HG03025 (cell line): ENCODE data around the gene SLX4IP.

ENCODE experiments used
- ATAC-seq: cut with Tn5 transposase; IDR thresholded peaks from one replicate; pipeline ENCODE4 v1.9.1; 2021; ENCODE audit warnings: mild to moderate bottlenecking, moderate library complexity; ENCODE audit not compliant: unreplicated experiment, low FRiP score

The SLX4IP gene

DNA sequence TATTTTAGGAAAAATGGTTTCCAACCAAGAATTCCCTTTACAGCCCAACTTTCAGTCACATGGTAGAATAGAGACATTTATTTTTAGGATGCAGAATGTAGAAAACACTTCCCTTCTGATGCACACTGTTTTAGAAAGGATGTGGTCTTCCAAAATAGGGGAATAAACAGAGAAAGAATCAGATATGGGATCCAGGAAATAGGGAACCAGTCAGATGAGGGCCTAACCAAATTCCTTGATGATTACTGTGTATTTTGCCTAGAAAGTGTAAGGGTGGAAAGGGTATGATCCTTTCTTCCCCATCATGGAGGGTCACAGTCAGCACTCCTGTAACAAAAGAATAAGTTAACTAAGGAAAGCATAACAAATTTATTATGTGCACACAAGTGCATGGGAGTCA, 27.4 kb downstream of the SLX4IP start:
- no peak for ATAC-seq

DNA sequence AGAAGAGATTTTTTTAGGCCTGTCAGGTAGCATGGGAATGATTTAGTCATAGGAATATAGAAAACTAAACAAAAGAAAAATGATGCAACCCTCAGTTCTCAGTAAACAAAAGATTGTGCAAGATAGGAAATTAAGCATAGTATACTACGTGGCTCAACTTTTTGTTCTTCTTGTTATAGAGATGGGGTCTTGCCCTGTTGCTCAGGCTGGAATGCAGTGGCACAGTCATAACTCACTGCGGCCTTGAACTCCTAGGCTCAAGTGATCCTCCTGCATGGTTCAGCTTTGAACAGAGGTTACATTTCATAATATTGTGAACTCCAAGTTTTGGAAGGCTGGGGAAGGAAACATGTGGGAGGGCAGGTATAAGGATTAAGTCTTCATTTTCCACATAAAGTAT, 28.5 kb downstream of the SLX4IP start:
- ATAC-seq, result no peak

- ATAC-seq, result no peak
Observed at GRCh38 chr20:10465135-10465534, 30.0 kb downstream of the SLX4IP start.

DNA sequence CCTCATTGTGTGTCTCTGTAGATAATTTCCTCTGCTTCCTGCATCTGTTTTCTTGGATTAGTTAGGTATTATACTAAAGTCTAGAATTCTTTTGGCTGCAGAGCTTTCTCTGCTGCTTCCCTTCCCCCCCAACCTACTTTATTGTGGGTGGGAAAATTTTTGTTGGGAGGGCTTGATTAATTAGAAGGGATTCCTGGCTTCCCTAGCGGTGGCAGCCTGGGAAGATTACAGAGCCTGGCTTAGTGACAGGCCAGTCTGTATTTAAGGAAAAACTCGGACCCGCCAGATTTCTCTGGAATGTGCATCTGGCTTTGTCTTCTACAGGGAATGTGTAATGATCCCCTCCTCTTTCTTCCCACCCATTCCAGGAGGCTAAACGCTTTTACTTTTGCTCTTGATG, 31.2 kb downstream of the SLX4IP start:
- no peak for ATAC-seq

- no peak for ATAC-seq
Observed at GRCh38 chr20:10466855-10467254, 31.8 kb downstream of the SLX4IP start.

- ATAC-seq, result no peak
Observed at GRCh38 chr20:10467681-10468339, 32.7 kb downstream of the SLX4IP start.

GRCh38 chr20:10468340-10468845, 33.3 kb downstream of the SLX4IP start:
- ATAC-seq, result no peak

DNA sequence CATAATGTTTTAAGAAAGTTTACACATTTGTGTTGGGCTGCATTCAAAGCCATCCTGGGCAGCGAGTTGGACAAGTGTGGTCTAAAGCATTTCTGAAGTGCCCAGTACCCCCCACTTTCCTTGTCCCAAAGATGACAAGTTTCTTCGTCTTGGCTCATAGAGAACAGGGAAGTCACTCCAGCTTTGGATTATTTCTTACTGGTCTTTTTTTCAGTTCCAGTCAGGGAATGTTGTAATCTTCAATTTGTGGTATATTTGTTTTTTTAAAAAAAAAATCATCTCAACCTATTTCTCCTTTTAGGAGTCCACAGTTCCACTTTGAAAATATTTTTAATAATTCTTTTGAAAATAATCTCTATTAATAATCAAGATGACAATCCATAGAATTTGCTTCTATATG, 34.0 kb downstream of the SLX4IP start:
- ATAC-seq, result no peak

DNA sequence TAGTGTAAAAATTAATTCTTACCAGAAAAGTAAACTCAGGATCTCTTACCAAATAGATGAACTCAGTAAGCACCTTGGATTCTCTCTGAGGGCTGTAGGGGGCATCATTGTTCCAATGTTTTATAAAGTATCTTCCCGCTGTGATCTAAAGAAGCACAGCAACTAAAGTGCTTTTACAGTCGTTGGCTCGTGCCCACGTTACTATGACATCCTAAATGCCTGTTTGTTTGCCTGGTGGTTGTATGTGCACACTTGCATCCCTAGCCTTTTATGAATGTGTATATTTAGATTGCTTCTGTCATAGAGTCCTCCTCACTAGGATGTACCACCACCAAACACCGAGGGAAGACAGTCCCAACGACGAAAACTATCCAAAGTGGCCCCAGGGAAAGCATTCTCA, 34.5 kb downstream of the SLX4IP start:
- no peak for ATAC-seq

GRCh38 chr20:10470276-10470675, 35.2 kb downstream of the SLX4IP start:
- no peak for ATAC-seq

- no peak for ATAC-seq
Observed at GRCh38 chr20:10472871-10473270, 37.8 kb downstream of the SLX4IP start.

GRCh38 chr20:10474606-10475184, 39.6 kb downstream of the SLX4IP start:
- no peak for ATAC-seq

- no peak for ATAC-seq
Observed at GRCh38 chr20:10475225-10475624, 40.1 kb downstream of the SLX4IP start.

DNA sequence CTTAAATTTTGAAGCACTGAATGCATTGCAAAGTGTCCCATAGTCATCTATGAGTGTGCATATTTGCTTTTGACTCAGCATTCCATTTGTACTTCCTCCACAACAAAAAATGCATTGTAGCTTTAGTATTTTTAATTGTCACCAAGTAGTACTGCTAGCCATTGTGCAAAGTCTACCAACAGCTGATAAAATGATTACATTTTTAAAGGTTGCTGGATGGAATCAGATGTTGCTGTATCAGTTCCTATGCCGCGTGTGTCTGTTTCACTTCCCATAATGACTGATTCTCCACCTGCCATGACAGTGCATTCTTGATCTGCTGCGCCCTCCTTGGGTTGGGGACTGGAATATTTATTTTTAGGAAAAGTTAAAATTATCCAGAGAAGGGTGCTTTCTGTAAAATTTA, 41.2 kb downstream of the SLX4IP start:
- ATAC-seq, result peak; percentile 82

DNA sequence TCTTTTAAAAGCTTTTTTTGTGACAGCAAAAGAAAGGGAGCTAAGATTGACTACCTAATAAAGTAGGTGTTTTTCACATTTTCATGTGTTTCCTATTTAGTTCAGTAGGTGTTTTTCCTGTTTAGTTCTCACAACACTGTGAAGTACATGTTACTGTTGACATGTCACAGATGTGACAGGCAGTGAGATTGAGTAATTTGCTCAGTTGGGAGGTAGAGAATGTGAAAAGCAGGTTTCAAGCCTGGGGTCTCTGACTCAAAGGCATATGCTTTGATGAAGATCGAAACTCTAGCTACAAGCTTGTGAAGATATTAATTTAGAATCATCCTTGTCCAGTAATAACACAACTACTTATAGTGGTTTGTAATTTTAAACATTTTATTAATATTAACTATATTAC, 43.1 kb downstream of the SLX4IP start:
- peak; percentile 59 for ATAC-seq

DNA sequence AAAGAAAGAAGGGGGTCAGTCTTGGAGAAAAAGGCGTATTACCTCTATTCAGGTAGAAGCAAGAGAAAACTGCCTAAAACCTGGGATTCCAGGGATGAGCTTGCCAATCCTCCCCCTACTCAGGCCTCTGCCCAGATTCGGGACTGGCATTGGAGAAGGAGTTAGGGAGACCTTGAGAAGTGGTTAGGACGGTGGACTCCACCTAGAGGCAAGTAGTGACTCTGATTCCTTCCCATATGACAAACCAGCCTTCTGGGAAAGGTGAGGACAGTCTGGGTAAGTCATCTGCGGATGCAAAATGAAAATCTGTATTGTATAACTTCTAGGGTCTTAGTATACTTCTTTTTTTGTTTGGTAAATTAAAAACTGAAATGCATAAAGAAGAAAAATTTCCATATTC, 43.8 kb downstream of the SLX4IP start:
- ATAC-seq, result no peak

- ATAC-seq, result no peak
Observed at GRCh38 chr20:10481676-10482075, 46.6 kb downstream of the SLX4IP start.

GRCh38 chr20:10483691-10484090, 48.6 kb downstream of the SLX4IP start:
- no peak for ATAC-seq

GRCh38 chr20:10487142-10488136, 52.3 kb downstream of the SLX4IP start:
- ATAC-seq, result no peak

- ATAC-seq, result no peak
Observed at GRCh38 chr20:10488534-10488933, 53.4 kb downstream of the SLX4IP start.

GRCh38 chr20:10489853-10490252, 54.7 kb downstream of the SLX4IP start:
- no peak for ATAC-seq
